GM23248 (cell line): Measurements from ENCODE around the gene REC8.
"Not testable (repeated sequence)": the region's sequence is repeated elsewhere in the genome, so short reads cannot be mapped to it uniquely, and the experiment has no call there.

Source experiments
- EZH2 ChIP-seq: fragments of 200-600 bp; sonication (generic); IDR thresholded peaks from 2 replicates; pipeline ENCODE4 v1.6.1; 2018; ENCODE audit warnings: antibody characterized with exemption, mild to moderate bottlenecking; ENCODE audit not compliant: insufficient read depth, poor library complexity, severe bottlenecking
- EZH2phosphoT487 ChIP-seq: fragments of 200-600 bp; sonication (generic); IDR thresholded peaks from 2 replicates; pipeline ENCODE4 v1.6.1; 2018; ENCODE audit warnings: antibody characterized with exemption, moderate library complexity, mild to moderate bottlenecking, low read depth; ENCODE audit not compliant: insufficient read depth

DNA sequence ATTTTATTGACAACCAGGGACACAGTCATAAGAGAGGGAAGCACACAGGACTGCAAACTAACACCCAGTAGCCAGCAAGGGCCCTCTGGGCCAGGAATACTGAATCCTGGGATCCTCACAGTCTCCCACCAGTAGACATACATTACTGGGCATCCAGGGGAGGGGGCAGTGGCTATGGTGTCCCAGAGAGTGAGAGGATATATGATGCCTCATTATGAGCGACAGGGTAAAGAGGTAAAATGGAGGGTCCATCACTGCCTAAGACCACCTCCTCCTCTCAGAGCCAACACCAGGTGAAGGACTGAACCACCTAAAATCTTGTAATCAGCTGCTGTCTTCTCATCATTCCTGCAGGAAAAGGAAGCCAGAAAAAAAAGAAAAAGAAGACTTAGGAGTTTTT, 45.0 kb downstream of the REC8 start:
- TF ChIP-seq EZH2, EZH2phosphoT487: not testable (repeated sequence)
